Glomerular visceral epithelial cell (primary cell): ENCODE results near the gene ZBTB25.

Experiments used
- DNase-seq: peaks from one replicate; pipeline ENCODE4 v3.0.0-alpha.2; 2016; ENCODE audit errors: extremely low spot score

The ZBTB25 gene

GRCh38 chr14:64476438-64476837 is 27.2 kb downstream of the ZBTB25 start:
- no peak for DNase-seq

- no peak for DNase-seq
These were observed 27.9 kb downstream of the ZBTB25 start for GRCh38 chr14:64475585-64476273.

GRCh38 chr14:64474698-64475097 is 28.9 kb downstream of the ZBTB25 start:
- DNase-seq: no peak

- DNase-seq: no peak
These were observed 29.6 kb downstream of the ZBTB25 start for GRCh38 chr14:64474041-64474440.

- no peak for DNase-seq
These were observed 35.2 kb downstream of the ZBTB25 start for GRCh38 chr14:64468451-64468850.

- no peak for DNase-seq
These were observed 36.1 kb downstream of the ZBTB25 start for GRCh38 chr14:64467566-64467965.

- DNase-seq: no peak
These were observed 36.5 kb downstream of the ZBTB25 start for GRCh38 chr14:64467101-64467500.

GRCh38 chr14:64465831-64466554 is 37.6 kb downstream of the ZBTB25 start:
- DNase-seq: peak; percentile 57

GRCh38 chr14:64465191-64465822 is 38.3 kb downstream of the ZBTB25 start, which contains the start of gene AKAP5:
TSS of gene AKAP5 (plus strand) at chr14:64465499. CDS start at chr14:64468395, 2,896 bp downstream.
- DNase-seq: peak; percentile 72

- DNase-seq: no peak
These were observed 39.0 kb downstream of the ZBTB25 start for GRCh38 chr14:64464651-64465050.

GRCh38 chr14:64463873-64464272 is 39.8 kb downstream of the ZBTB25 start:
- no peak for DNase-seq

- DNase-seq: no peak
These were observed 40.4 kb downstream of the ZBTB25 start for GRCh38 chr14:64463195-64463594.

GRCh38 chr14:64461221-64461620 is 42.4 kb downstream of the ZBTB25 start:
- no peak for DNase-seq

GRCh38 chr14:64459405-64460136 is 44.1 kb downstream of the ZBTB25 start:
- DNase-seq: no peak

- no peak for DNase-seq
These were observed 49.0 kb downstream of the ZBTB25 start for GRCh38 chr14:64454671-64455070.

GRCh38 chr14:64450255-64450654 is 53.4 kb downstream of the ZBTB25 start:
- DNase-seq: no peak

GRCh38 chr14:64447876-64448670 is 55.6 kb downstream of the ZBTB25 start:
- no peak for DNase-seq

- peak; percentile 77 for DNase-seq
These were observed 58.4 kb downstream of the ZBTB25 start for GRCh38 chr14:64444984-64445845.

- no peak for DNase-seq
These were observed 59.5 kb downstream of the ZBTB25 start for GRCh38 chr14:64444140-64444539.

GRCh38 chr14:64442300-64442988 is 61.2 kb downstream of the ZBTB25 start:
- no peak for DNase-seq
